ENCODE measurements around the gene MT1HL1. TPM values are rescaled to one million over a fixed set of nuclear protein-coding genes. Genes with fewer than 3 reads are reported as not detected.

The MT1HL1 gene
- total RNA-seq, 1 experiment from 2014 or later: not detected

GRCh38 chr1:237041795-237042525 lies 37.7 kb upstream of the MT1HL1 start, which contains the start of gene RYR2:
Gene RYR2, plus strand, starts transcription at chr1:237042184. Its CDS starts 338 bp downstream, at chr1:237042522.
- Histone ChIP-seq H2BK5ac (ENCODE audit: insufficient read length, low read length) (no peak within 1 kb of the TSS), H3K14ac (ENCODE audit: insufficient read depth, low read length) (no peak within 1 kb of the TSS), H4K20me1 (ENCODE audit: control insufficient read depth, insufficient read depth, insufficient read length) (no peaks in the 10 kb centered on the region), H2BK120ac (ENCODE audit: low read depth, low read length, poor library complexity, severe bottlenecking) (no peak within 1 kb of the TSS), H3K27me3 (ENCODE audit: insufficient read depth, low read length) (peaks cover 18% of the 10 kb centered on the region; the same call in 1 of the 2 replicates), H3T11ph (ENCODE audit: low read length) (no peak within 1 kb of the TSS), H2BK15ac (ENCODE audit: low read depth, low read length) (no peak within 1 kb of the TSS), H3K9me3 (ENCODE audit: control insufficient read depth, low read depth, low read length) (no peaks in the 10 kb centered on the region), H2BK12ac (ENCODE audit: insufficient read length, low read depth, low read length) (no peak within 1 kb of the TSS), H2AK5ac (ENCODE audit: insufficient read length, low read length) (no peak within 1 kb of the TSS), H3K4me2 (ENCODE audit: insufficient read depth, insufficient read length, low read length) (peak within 1 kb of the TSS; percentile 88), H3K23ac (ENCODE audit: insufficient read length, low read depth, low read length) (no peak within 1 kb of the TSS), H3K56ac (ENCODE audit: insufficient read length, low read depth, low read length) (no peak within 1 kb of the TSS), H3K79me2 (ENCODE audit: insufficient read depth, low read length) (no peaks in the 10 kb centered on the region; the same call in 1 of the 2 replicates), H4K5ac (ENCODE audit: insufficient read length, low read depth, low read length) (no peak within 1 kb of the TSS), H3K79me1 (ENCODE audit: insufficient read depth, low read depth, low read length, poor library complexity, severe bottlenecking) (no peaks in the 10 kb centered on the region), H3K27ac (ENCODE audit: insufficient read length, low read depth, low read length) (no peak within 1 kb of the TSS), H2AFZ (ENCODE audit: low read length) (no peak within 1 kb of the TSS), H3K9ac (ENCODE audit: extremely low read depth, insufficient read length, low read length) (no peak within 1 kb of the TSS), H4K8ac (replicated peaks; ENCODE audit: insufficient read length, low read depth, low read length) (no peak within 1 kb of the TSS), H3K4ac (ENCODE audit: low read depth, low read length) (no peak within 1 kb of the TSS), H3K18ac (ENCODE audit: insufficient read length, low read depth, low read length) (no peak within 1 kb of the TSS), H4K91ac (ENCODE audit: insufficient read length, low read depth, low read length) (no peak within 1 kb of the TSS), H3K23me2 (ENCODE audit: insufficient read length, low read depth, low read length, poor library complexity, severe bottlenecking) (peaks cover 16% of the 10 kb centered on the region), H2BK20ac (ENCODE audit: low read depth, low read length, poor library complexity, severe bottlenecking) (no peak within 1 kb of the TSS), H3K4me1 (ENCODE audit: insufficient read depth, low read length) (peaks cover 3% of the 10 kb centered on the region; the same call in 1 of the 2 replicates)
- WGBS (ENCODE audit: extremely low coverage, insufficient read length, low lambda C conversion rate): no CpG with 5 or more reads among the region's 87 CpGs
- peak; percentile 87 for DNase-seq
- Mint-ChIP-seq H3K27ac (no peak within 1 kb of the TSS; a peak in 1 of 7 replicates), H3K9me3 (no peaks in the 10 kb centered on the region; a peak in 2 of 5 replicates), H3K4me1 (peaks cover 30 to 34% of the 10 kb centered on the region in 2 experiments), H3K27me3 (ENCODE audit: low read depth) (peaks cover 40% of the 10 kb centered on the region), H3K4me3 (peak within 1 kb of the TSS; percentile 78 to 91), H3K36me3 (ENCODE audit: insufficient read depth in 1 of 3, low read depth in 3 of 3) (peaks cover 0 to 7% (median 0%) of the 10 kb centered on the region in 3 experiments; a peak in 1 of 7 replicates)
- TF ChIP-seq CTCF (conservative IDR thresholded peaks at IDR 0.05): peak; percentile 90
